ENCODE data around the gene FAM227A.

DNA sequence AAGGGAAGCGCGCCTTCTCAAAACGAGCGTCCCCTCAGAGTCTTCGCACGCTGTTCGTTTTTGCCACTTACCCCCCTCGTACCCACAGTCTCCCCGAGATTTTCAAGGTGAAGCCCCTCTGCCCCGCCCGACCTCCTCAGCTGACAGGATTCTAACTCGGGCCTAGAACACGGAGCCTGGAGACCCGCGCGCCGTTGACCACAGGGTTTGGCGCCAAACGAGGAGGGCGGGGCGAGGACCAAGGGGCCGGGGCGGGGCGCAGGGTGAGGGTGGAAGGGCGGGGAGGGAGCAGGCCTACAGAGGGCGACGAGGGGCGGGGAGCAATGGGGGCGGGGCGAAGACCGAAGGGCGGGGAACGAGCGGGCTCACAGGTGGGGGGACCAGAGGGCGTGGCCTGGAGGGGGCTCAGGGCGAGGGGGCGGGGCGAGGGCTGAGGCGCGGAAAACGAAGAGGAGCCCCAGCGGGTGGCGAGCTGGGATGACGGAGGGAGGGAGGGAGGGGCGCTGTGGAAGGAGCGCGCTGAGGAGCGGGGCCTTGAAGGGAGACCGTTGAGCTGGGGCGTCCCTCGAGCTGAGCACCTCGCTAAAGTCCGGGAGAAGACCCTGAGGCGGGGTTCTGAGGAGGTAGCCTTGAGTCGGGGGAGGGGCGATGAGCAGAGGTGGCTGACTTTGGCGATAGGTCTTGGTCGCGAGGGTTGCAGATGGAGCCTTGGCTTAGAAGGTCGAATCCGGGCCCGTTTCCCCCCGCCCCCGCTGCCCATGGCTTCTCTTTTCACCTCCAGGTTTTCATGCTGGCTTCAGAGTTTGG, 86.0 kb downstream of the FAM227A start, which contains the start of gene DMC1:
- TF ChIP-seq RAD21 (IDR thresholded peaks at IDR 0.05 in 1 of 2, conservative IDR thresholded peaks at IDR 0.05 in 1 of 2; ENCODE audit: low read depth in 2 of 2, low read length in 2 of 2) (no peak), POLR2A (IDR thresholded peaks at IDR 0.05; ENCODE audit: control extremely low read depth in 1 of 2, low read depth in 2 of 2, low read length in 2 of 2) (peak; percentile 58 to 80), HDAC6 (IDR thresholded peaks at IDR 0.05; ENCODE audit: low read depth, low read length) (no peak), TAF1 (IDR thresholded peaks at IDR 0.05; ENCODE audit: low read depth, low read length) (peak; percentile 70; the same call in 1 of the 2 replicates), RXRA (IDR thresholded peaks at IDR 0.05; ENCODE audit: insufficient read depth, low read depth, low read length) (no peak), JUND (IDR thresholded peaks at IDR 0.05; ENCODE audit: low read length) (peak; percentile 17; the same call in 1 of the 2 replicates), POLR2AphosphoS5 (IDR thresholded peaks at IDR 0.05; ENCODE audit: low read depth, low read length) (peak; percentile 36), MAFK (IDR thresholded peaks at IDR 0.05; ENCODE audit: low read depth, low read length) (no peak)
- TF ChIP-seq, protein P1, sequence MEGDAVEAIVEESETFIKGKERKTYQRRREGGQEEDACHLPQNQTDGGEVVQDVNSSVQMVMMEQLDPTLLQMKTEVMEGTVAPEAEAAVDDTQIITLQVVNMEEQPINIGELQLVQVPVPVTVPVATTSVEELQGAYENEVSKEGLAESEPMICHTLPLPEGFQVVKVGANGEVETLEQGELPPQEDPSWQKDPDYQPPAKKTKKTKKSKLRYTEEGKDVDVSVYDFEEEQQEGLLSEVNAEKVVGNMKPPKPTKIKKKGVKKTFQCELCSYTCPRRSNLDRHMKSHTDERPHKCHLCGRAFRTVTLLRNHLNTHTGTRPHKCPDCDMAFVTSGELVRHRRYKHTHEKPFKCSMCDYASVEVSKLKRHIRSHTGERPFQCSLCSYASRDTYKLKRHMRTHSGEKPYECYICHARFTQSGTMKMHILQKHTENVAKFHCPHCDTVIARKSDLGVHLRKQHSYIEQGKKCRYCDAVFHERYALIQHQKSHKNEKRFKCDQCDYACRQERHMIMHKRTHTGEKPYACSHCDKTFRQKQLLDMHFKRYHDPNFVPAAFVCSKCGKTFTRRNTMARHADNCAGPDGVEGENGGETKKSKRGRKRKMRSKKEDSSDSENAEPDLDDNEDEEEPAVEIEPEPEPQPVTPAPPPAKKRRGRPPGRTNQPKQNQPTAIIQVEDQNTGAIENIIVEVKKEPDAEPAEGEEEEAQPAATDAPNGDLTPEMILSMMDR (IDR thresholded peaks at IDR 0.05; ENCODE audit: control extremely low read depth in 1 of 3, insufficient read depth in 1 of 3, low read depth in 1 of 3, low read length in 3 of 3), result no peak
